Adrenal gland (tissue), 12 donors: Measurements from ENCODE around the gene THAP2. TPM values are rescaled to one million over a fixed set of nuclear protein-coding genes. Genes with fewer than 3 reads are reported as not detected.
A peak's percentile ranks its signal among the peaks of the same experiment; 100 is the strongest.

Experiments
- DNase-seq, 7 donors: peaks; one replicate each; pipeline ENCODE4 v3.0.0-alpha.2; 2019 to 2020
- H3K27ac ChIP-seq, 5 donors: fragments of 200-600 bp; sonication (generic) in 4 of 5; 1 replicate in 3 of 5; 2 replicates in 2 of 5; pipeline versions ENCODE4 v1.5.1 to v1.8.0; 2016 to 2020; ENCODE audit warnings: mild to moderate bottlenecking in 1 of 5
- H3K27me3 ChIP-seq: fragments of 200-600 bp; 2 replicates; pipeline ENCODE4 v1.8.0; 2021
- H3K36me3 ChIP-seq, 2 donors: fragments of 200-600 bp; replicated peaks in 1 of 2; 1 replicate in 1 of 2; 2 replicates in 1 of 2; pipeline versions ENCODE4 v1.5.1 to v1.8.0; 2018 to 2022
- H3K4me1 ChIP-seq, 2 donors: fragments of 200-600 bp; replicated peaks in 1 of 2; 1 replicate in 1 of 2; 2 replicates in 1 of 2; pipeline versions ENCODE4 v1.5.1 to v1.8.0; 2018 to 2021
- H3K4me3 ChIP-seq, 4 donors: fragments of 200-600 bp; sonication (generic) in 3 of 4; one replicate each; pipeline ENCODE4 v1.5.1; 2016 to 2018
- H3K9me3 ChIP-seq, 3 donors: fragments of 200-600 bp; sonication (generic) in 1 of 3; replicated peaks in 1 of 3; 1 replicate in 2 of 3; 2 replicates in 1 of 3; pipeline versions ENCODE4 v1.5.1 to v1.8.0; 2016 to 2021
- CTCF ChIP-seq, 6 experiments: fragments of 450-650 bp in 4 of 6; fragments of 200-600 bp in 2 of 6; sonication (generic) in 1 of 6; IDR thresholded peaks; 1 replicate in 5 of 6; 2 replicates in 1 of 6; pipeline versions ENCODE4 v1.5.1 to v1.8.0; 2016 to 2021; ENCODE audit warnings: antibody characterized with exemption in 6 of 6, mild to moderate bottlenecking in 2 of 6, moderate library complexity in 1 of 6
- POLR2A ChIP-seq, 2 donors: fragments of 450-650 bp; IDR thresholded peaks; one replicate each; pipeline ENCODE4 v1.6.1; 2017; ENCODE audit warnings: antibody characterized with exemption in 2 of 2, mild to moderate bottlenecking in 2 of 2, moderate library complexity in 1 of 2
- WGBS, 4 donors: extraction: QIAGEN DNeasy Blood & Tissue Kit in 2 of 4; methylation state at CpG; one replicate each; pipeline versions ENCODE4 v1.1.5 to v1.1.7; 2013 to 2017; 5-methylcytosine and 5-hydroxymethylcytosine counted together
- intact Hi-C, 2 donors: fragments of 100-400 bp; cut with DNase I; formaldehyde crosslinking; loops; one replicate each; pipeline versions ENCODE4 v1.14.1 to v1.15.0; 2022 to 2023
- polyA plus RNA-seq, 3 donors: library from polyadenylated mRNA; stranded (reverse); fragments of 200-250 nt in 2 of 3; fragments of 350-450 nt in 1 of 3; fragmentation: Illumina TruSeq in 1 of 3; extraction: RNeasy Lipid Tissue Mini Kit (QIAGEN cat#74804) in 1 of 3; gene quantifications; one replicate each; pipeline ENCODE4 v1.2.3, GENCODE V29; 2013 to 2014
- total RNA-seq, 9 donors: library from RNA; depleted of rRNA in 4 of 9; stranded (reverse); fragments of >200 nt in 4 of 9; fragments of 120-200 nt in 1 of 9; fragmentation: NEBNext Ultra II Directional in 1 of 9; extraction: Animal tissue kit (Norgen Biotek cat#: 25700) in 1 of 9; gene quantifications; one replicate each; pipeline versions ENCODE4 v1.1.0 to v1.2.4, GENCODE V29; 2013 to 2023
- donor health status: healthy with polysubstance abuse.
- donor health status: Bipolar disorder and iron deficiency.
- donor health status: DM: yes; HTN: yes; CAD: no.
- donor health status: DM: no; HTN: no; CAD: no.
- donor health status: DM: no; HTN: no; CAD: no.
- donor health status: DM: yes; HTN: yes; CAD: no.

The THAP2 gene
- total and polyA plus RNA-seq, 12 donors = 0.95 to 15.7 (median 5.9) TPM

DNA sequence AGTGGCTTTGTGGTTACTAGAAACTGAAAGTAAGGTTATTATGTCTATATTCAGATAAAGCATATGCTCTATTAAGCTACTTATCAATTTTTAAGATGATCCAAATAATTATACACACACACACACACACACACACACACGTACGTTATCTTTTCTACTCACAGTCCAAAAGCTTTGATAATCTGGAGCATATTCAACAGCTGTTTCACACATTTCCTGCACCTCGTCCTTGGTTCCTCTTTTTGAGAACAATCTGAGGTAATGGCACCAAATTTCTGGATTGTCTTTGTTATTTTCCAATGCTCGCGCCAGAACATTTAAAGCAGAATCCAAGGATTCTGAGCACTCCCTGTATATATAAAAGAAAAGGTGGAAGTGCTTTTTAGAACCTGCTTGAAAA lies 38.0 kb upstream of the THAP2 start:
- Histone ChIP-seq H3K27me3 (no peaks in the 10 kb centered on the region), H3K4me1 (peaks cover 10 to 18% of the 10 kb centered on the region in 2 donors), H3K27ac (peak overlapping the region; percentile 13 to 63 (median 23)), H3K4me3 (no peak overlapping the region), H3K36me3 (peaks cover 0 to 79% of the 10 kb centered on the region in 2 donors), H3K9me3 (no peaks in the 10 kb centered on the region)
- peak in 2 of 7 donors; percentile 18 to 23 for DNase-seq
- intact Hi-C loops = no loop called here
- TF ChIP-seq CTCF (IDR thresholded peaks at IDR 0.05) = no peak
- TF ChIP-seq POLR2A (IDR thresholded peaks at IDR 0.05) = no peak
- 17 to 23% (median 23%) methylated on average over 5 of the region's 5 CpGs for WGBS, 4 donors

- peaks cover 0 to 80% of the 10 kb centered on the region in 2 donors for H3K36me3 ChIP-seq
- no peaks in the 10 kb centered on the region for H3K27me3 ChIP-seq
- intact Hi-C loops = no loop called here
- peaks cover 10 to 18% of the 10 kb centered on the region in 2 donors for H3K4me1 ChIP-seq
- 12 to 36% (median 31%) methylated on average over 3 of the region's 3 CpGs for WGBS, 4 donors
- H3K9me3 ChIP-seq = no peaks in the 10 kb centered on the region
- peak overlapping the region; percentile 13 to 63 (median 23) for H3K27ac ChIP-seq
- DNase-seq = no peak
- peak overlapping the region in 1 of 4 donors; percentile 9 for H3K4me3 ChIP-seq
- no peak for TF ChIP-seq POLR2A (IDR thresholded peaks at IDR 0.05)
- no peak for TF ChIP-seq CTCF (IDR thresholded peaks at IDR 0.05)
These were observed 37.3 kb upstream of the THAP2 start for GRCh38 chr12:71626768-71627167.

GRCh38 chr12:71627438-71628002 lies 36.6 kb upstream of the THAP2 start:
- Histone ChIP-seq H3K36me3 (peaks cover 0 to 80% of the 10 kb centered on the region in 2 donors), H3K27ac (no peak overlapping the region), H3K9me3 (no peaks in the 10 kb centered on the region), H3K27me3 (no peaks in the 10 kb centered on the region), H3K4me3 (no peak overlapping the region), H3K4me1 (peaks cover 10 to 18% of the 10 kb centered on the region in 2 donors)
- intact Hi-C loops = no loop called here
- DNase-seq = no peak
- 87 to 94% (median 89%) methylated on average over 2 of the region's 2 CpGs for WGBS, 4 donors
- no peak for TF ChIP-seq CTCF (IDR thresholded peaks at IDR 0.05)
- TF ChIP-seq POLR2A (IDR thresholded peaks at IDR 0.05) = no peak

DNA sequence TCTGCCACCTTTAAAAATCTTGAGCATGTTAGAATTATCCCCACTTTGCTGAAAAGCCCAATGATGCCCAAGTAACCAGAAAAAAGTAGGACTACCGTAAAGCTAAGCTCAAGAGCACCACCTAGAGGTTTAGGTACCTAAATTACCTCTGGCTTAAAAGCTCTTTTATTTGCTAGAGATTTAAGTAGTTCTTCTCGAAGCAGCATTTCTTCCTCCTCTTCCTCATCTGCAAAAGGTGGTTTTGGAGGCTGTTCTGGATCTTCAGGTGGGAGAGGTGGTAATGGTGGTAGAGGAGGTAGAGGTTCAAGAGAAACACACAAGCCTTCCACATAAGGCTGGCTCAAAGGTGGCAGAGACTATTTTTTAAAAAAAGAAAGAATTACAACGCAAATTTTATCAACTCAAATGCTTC lies 27.4 kb upstream of the THAP2 start:
- Histone ChIP-seq H3K4me3 (no peak overlapping the region), H3K27me3 (no peaks in the 10 kb centered on the region), H3K36me3 (peaks cover 0 to 70% of the 10 kb centered on the region in 2 donors), H3K4me1 (no peaks in the 10 kb centered on the region), H3K9me3 (no peaks in the 10 kb centered on the region), H3K27ac (no peak overlapping the region)
- WGBS, 4 donors = 28 to 35% (median 31%) methylated on average over 3 of the region's 3 CpGs
- intact Hi-C loops = no loop called here
- DNase-seq = no peak
- peak; percentile 50 to 76 (median 60) for TF ChIP-seq CTCF (IDR thresholded peaks at IDR 0.05)
- no peak for TF ChIP-seq POLR2A (IDR thresholded peaks at IDR 0.05)
